Bronchial smooth muscle cell (primary cell): Measurements from ENCODE around the gene PRELP. TPM values are rescaled to one million over a fixed set of nuclear protein-coding genes. Genes with fewer than 3 reads are reported as not detected.

Experiments
- total RNA-seq: library from RNA; depleted of rRNA; stranded (reverse); fragments of >200 nt; gene quantifications from 2 replicates; pipeline ENCODE4 v1.2.1, GENCODE V29; 2014

Gene PRELP
- under 0.01 and 1.1 TPM in 2 replicates for total RNA-seq

DNA sequence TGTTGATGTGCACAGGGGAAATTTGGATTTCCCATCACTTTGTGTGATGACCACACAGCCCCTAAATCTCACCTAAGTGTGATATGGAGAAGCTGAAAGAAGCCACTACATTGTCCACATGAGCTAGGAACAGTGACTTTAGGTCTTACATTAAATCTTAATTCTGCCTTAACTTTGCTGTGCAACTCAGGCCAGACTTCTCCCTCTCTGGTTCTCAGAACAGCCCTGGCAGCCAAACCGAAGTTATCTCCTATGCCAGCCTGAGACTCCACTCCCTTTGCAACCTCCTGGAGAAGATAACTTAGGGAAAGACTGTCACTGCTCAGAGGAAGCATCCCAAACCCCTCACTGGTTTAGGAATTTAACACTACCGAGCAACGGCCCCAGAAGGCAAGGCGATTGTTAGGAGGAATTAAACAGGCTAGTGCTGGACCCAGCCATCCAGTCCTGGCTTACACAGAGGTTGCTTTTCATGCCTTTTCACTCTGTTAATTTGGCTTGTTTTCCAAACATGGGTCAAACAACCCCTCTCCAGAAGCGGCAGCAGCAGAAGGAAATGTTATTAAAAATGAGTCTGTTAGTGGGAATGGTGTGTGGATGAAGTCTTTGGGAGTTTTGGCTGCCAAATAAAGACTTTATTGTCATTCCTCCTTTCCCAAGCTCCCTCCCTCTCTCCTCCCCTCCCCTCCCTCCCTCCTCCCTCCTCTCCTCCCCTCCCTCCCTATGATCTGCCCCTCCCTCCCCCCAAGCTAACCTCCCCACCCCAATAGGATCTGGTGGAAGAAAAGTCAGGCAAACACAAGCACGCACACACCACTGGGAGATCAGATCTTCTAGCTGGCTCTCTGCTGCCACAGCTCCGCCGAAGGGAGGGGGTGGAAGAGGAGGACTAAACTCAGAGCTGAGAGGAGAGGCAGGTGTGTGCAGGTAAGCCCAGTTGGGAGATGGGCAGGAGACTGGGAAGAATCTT lies at the start of gene PRELP:
PRELP (plus strand) TSS at position 795 of the 970 bp plus-strand sequence. CDS start 7,379 bp downstream, outside the sequence.

GRCh38 chr1:203493901-203494300 lies 18.3 kb downstream of the PRELP start, which contains the start of gene OPTC:
Gene OPTC, plus strand, starts transcription at chr1:203494153. Its CDS starts 1,853 bp downstream, at chr1:203496006.

Other genes starting within 250 kb of the PRELP start
- gene CHIT1, start 246.1 kb upstream of the PRELP start, total RNA-seq, result not detected in 2 replicates
- 13.4 and 21.8 TPM in 2 replicates for gene BTG2, start 170.3 kb upstream of the PRELP start, total RNA-seq
- 3.6 and 20.5 TPM in 2 replicates for gene FMOD, start 124.7 kb upstream of the PRELP start, total RNA-seq
- gene OPTC, start 18.3 kb downstream of the PRELP start, total RNA-seq, result not detected in 2 replicates
- gene ATP2B4, start 151.0 kb downstream of the PRELP start, total RNA-seq, result 137 and 200 TPM in 2 replicates